WTC11 (cell line): Measurements from ENCODE around the gene SSRP1. TPM values are rescaled to one million over a fixed set of nuclear protein-coding genes. Genes with fewer than 3 reads are reported as not detected.

Experiments used
- ATAC-seq: fragments of 200-7000 bp; cut with Tn5 transposase; 2 replicates; pipeline ENCODE4 v1.10.0; 2021; ENCODE audit warnings: mild to moderate bottlenecking, moderate library complexity
- CTCF ChIA-PET: fragments of 300-600 bp; sonication (Branson Sonifier 250); formaldehyde crosslinking; loops from one replicate; lab custom pipeline; 2021; ENCODE audit warnings: antibody characterized with exemption; lab: Charles Lee
- POLR2A ChIA-PET: fragments of 350-600 bp; sonication (Branson Sonifier 250); formaldehyde crosslinking; loops from one replicate; lab custom pipeline; 2021; ENCODE audit warnings: antibody characterized with exemption; lab: Charles Lee
- DNase-seq: peaks from one replicate; pipeline ENCODE4 v3.0.0; 2021; ENCODE audit warnings: low spot score
- H3K27ac Mint-ChIP-seq: 2 replicates; pipeline ENCODE4 v1.8.0; 2021; ENCODE audit warnings: mixed read lengths
- H3K27me3 Mint-ChIP-seq: 2 replicates; pipeline ENCODE4 v1.8.0; 2021; ENCODE audit warnings: low read depth, mild to moderate bottlenecking, moderate library complexity, mixed read lengths
- H3K36me3 Mint-ChIP-seq: 2 replicates; pipeline ENCODE4 v1.8.0; 2021; ENCODE audit warnings: mixed read lengths
- H3K4me1 Mint-ChIP-seq: 2 replicates; pipeline ENCODE4 v1.8.0; 2022; ENCODE audit warnings: mixed read lengths
- H3K4me3 Mint-ChIP-seq: 2 replicates; pipeline ENCODE4 v1.8.0; 2021; ENCODE audit warnings: mild to moderate bottlenecking, moderate library complexity, mixed read lengths
- H3K9me3 Mint-ChIP-seq: 2 replicates; pipeline ENCODE4 v1.8.0; 2021; ENCODE audit warnings: mixed read lengths
- FOXK1 ChIP-seq: sonication (generic); formaldehyde crosslinking; IDR thresholded peaks from 2 replicates; pipeline ENCODE4 v1.8.0; 2022; ENCODE audit warnings: mild to moderate bottlenecking, moderate library complexity, missing genetic modification reagents
- GTF2I ChIP-seq: fragments of 250-450 bp; sonication (Bioruptor Pico); conservative IDR thresholded peaks from 2 replicates; pipeline ENCODE4 v1.4.0; 2021; ENCODE audit warnings: mild to moderate bottlenecking
- IRF2 ChIP-seq: sonication (generic); formaldehyde crosslinking; IDR thresholded peaks from 2 replicates; pipeline ENCODE4 v1.8.0; 2022; ENCODE audit warnings: low read depth, missing genetic modification reagents, borderline replicate concordance
- JUN ChIP-seq: sonication (generic); formaldehyde crosslinking; IDR thresholded peaks from 2 replicates; pipeline ENCODE4 v1.8.0; 2023; ENCODE audit warnings: mild to moderate bottlenecking, missing genetic modification reagents
- NR1H2 ChIP-seq: sonication (generic); formaldehyde crosslinking; IDR thresholded peaks from 2 replicates; pipeline ENCODE4 v1.9.0; 2021; ENCODE audit warnings: mild to moderate bottlenecking, moderate library complexity, missing genetic modification reagents
- NR3C1 ChIP-seq: sonication (generic); formaldehyde crosslinking; conservative IDR thresholded peaks from 2 replicates; pipeline ENCODE4 v1.8.1; 2023; ENCODE audit warnings: low read depth, mild to moderate bottlenecking, missing genetic modification reagents
- RELA ChIP-seq: sonication (generic); formaldehyde crosslinking; IDR thresholded peaks from 2 replicates; pipeline ENCODE4 v1.8.1; 2022; ENCODE audit warnings: missing genetic modification reagents, mild to moderate bottlenecking, borderline replicate concordance
- SMAD4 ChIP-seq: sonication (generic); formaldehyde crosslinking; IDR thresholded peaks from 2 replicates; pipeline ENCODE4 v1.8.0; 2022; ENCODE audit warnings: mild to moderate bottlenecking, missing genetic modification reagents
- SOX15 ChIP-seq: fragments of 250-450 bp; sonication (Bioruptor Pico); IDR thresholded peaks from 2 replicates; pipeline ENCODE4 v1.9.0; 2021; ENCODE audit warnings: mild to moderate bottlenecking
- TP53 ChIP-seq: sonication (generic); formaldehyde crosslinking; IDR thresholded peaks from 2 replicates; pipeline ENCODE4 v1.8.1; 2023; ENCODE audit warnings: mild to moderate bottlenecking, missing genetic modification reagents
- total RNA-seq: library from RNA; stranded (reverse); gene quantifications from 3 replicates; pipeline ENCODE4 v1.2.3, GENCODE V29; 2021
- TF ChIP-seq, protein P1 (sequence below): sonication (generic); formaldehyde crosslinking; IDR thresholded peaks from 2 replicates; pipeline ENCODE4 v1.8.1; 2022; ENCODE audit warnings: mild to moderate bottlenecking, moderate library complexity, missing genetic modification reagents
- TF ChIP-seq, protein P2 (sequence below): sonication (generic); formaldehyde crosslinking; IDR thresholded peaks from 2 replicates; pipeline ENCODE4 v1.8.0; 2022; ENCODE audit warnings: mild to moderate bottlenecking, missing genetic modification reagents
- TF ChIP-seq, protein P3 (sequence below): sonication (generic); formaldehyde crosslinking; IDR thresholded peaks from 2 replicates; pipeline ENCODE4 v1.8.0; 2022; ENCODE audit warnings: missing genetic modification reagents
- TF ChIP-seq, protein P4 (sequence below): sonication (generic); formaldehyde crosslinking; IDR thresholded peaks from 2 replicates; pipeline ENCODE4 v1.8.1; 2022; ENCODE audit warnings: missing genetic modification reagents, borderline replicate concordance
- TF ChIP-seq, protein P5 (sequence below): sonication (generic); formaldehyde crosslinking; IDR thresholded peaks from 2 replicates; pipeline ENCODE4 v1.8.1; 2023; ENCODE audit warnings: mild to moderate bottlenecking, missing genetic modification reagents
- TF ChIP-seq, protein P6 (sequence below): sonication (generic); formaldehyde crosslinking; IDR thresholded peaks from 2 replicates; pipeline ENCODE4 v1.8.1; 2022; ENCODE audit warnings: low read depth, mild to moderate bottlenecking, moderate library complexity, missing genetic modification reagents, borderline replicate concordance
- TF ChIP-seq, protein P7 (sequence below): sonication (generic); formaldehyde crosslinking; IDR thresholded peaks from 2 replicates; pipeline ENCODE4 v1.8.1; 2023; ENCODE audit warnings: mild to moderate bottlenecking, moderate library complexity, missing genetic modification reagents
- TF ChIP-seq, protein P8 (sequence below): sonication (generic); formaldehyde crosslinking; IDR thresholded peaks from 2 replicates; pipeline ENCODE4 v1.8.1; 2022; ENCODE audit warnings: mild to moderate bottlenecking, missing genetic modification reagents, moderate library complexity, borderline replicate concordance
- TF ChIP-seq, protein P9 (sequence below): fragments of 250-450 bp; sonication (Bioruptor Pico); IDR thresholded peaks from 2 replicates; pipeline ENCODE4 v1.9.0; 2021; ENCODE audit warnings: mild to moderate bottlenecking, borderline replicate concordance

SSRP1 gene
- total RNA-seq, 1 experiment from 2014 or later = 228 TPM

DNA sequence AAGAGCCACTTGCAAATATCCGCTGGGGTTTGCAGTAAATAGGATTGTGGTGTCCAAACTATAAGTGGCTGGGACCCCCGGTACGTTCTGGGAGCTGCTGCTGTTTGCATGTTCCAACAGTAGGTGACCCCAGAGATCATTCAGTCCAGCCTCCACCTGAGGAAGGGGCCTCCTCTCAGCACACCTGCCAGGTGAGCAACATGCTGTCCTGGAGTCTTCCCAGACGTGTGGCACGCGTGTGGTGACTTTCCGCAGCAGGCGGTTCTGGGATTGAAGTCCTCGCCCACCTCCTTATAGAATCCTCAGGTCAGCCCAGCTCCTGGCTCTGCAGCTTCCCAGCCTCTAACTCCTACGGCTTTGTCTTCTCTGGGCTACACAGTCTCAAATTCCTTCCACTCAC lies 9.1 kb upstream of the SSRP1 start:
- Mint-ChIP-seq H3K9me3 (no peaks in the 10 kb centered on the region), H3K36me3 (no peaks in the 10 kb centered on the region), H3K4me3 (no peak overlapping the region), H3K27ac (no peak overlapping the region), H3K27me3 (peaks cover 22% of the 10 kb centered on the region), H3K4me1 (peaks cover 33% of the 10 kb centered on the region)
- CTCF ChIA-PET = interaction anchor here (0.7 to 3.0 kb wide), 10 partner anchors 9 to 941 kb away, joined by 4 to 59 read pairs (median 14); partner anchors contain the start of genes PRG3, SSRP1 and UBE2L6
- ATAC-seq = no peak
- POLR2A ChIA-PET = no interaction called here
- no peak for DNase-seq
- TF ChIP-seq SMAD4 (CRISPR knock-in tag) (no peak), NR1H2 (CRISPR knock-in tag) (no peak), SOX15 (CRISPR knock-in tag) (no peak), TP53 (CRISPR knock-in tag) (no peak), IRF2 (CRISPR knock-in tag) (no peak), JUN (CRISPR knock-in tag) (no peak), RELA (CRISPR knock-in tag) (no peak), GTF2I (CRISPR knock-in tag) (no peak), NR3C1 (no peak), FOXK1 (CRISPR knock-in tag) (no peak)
- TF ChIP-seq, protein P1, sequence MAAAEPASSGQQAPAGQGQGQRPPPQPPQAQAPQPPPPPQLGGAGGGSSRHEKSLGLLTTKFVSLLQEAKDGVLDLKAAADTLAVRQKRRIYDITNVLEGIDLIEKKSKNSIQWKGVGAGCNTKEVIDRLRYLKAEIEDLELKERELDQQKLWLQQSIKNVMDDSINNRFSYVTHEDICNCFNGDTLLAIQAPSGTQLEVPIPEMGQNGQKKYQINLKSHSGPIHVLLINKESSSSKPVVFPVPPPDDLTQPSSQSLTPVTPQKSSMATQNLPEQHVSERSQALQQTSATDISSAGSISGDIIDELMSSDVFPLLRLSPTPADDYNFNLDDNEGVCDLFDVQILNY = no peak
- TF ChIP-seq, protein P2, sequence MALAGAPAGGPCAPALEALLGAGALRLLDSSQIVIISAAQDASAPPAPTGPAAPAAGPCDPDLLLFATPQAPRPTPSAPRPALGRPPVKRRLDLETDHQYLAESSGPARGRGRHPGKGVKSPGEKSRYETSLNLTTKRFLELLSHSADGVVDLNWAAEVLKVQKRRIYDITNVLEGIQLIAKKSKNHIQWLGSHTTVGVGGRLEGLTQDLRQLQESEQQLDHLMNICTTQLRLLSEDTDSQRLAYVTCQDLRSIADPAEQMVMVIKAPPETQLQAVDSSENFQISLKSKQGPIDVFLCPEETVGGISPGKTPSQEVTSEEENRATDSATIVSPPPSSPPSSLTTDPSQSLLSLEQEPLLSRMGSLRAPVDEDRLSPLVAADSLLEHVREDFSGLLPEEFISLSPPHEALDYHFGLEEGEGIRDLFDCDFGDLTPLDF (CRISPR knock-in tag) = no peak
- TF ChIP-seq, protein P3, sequence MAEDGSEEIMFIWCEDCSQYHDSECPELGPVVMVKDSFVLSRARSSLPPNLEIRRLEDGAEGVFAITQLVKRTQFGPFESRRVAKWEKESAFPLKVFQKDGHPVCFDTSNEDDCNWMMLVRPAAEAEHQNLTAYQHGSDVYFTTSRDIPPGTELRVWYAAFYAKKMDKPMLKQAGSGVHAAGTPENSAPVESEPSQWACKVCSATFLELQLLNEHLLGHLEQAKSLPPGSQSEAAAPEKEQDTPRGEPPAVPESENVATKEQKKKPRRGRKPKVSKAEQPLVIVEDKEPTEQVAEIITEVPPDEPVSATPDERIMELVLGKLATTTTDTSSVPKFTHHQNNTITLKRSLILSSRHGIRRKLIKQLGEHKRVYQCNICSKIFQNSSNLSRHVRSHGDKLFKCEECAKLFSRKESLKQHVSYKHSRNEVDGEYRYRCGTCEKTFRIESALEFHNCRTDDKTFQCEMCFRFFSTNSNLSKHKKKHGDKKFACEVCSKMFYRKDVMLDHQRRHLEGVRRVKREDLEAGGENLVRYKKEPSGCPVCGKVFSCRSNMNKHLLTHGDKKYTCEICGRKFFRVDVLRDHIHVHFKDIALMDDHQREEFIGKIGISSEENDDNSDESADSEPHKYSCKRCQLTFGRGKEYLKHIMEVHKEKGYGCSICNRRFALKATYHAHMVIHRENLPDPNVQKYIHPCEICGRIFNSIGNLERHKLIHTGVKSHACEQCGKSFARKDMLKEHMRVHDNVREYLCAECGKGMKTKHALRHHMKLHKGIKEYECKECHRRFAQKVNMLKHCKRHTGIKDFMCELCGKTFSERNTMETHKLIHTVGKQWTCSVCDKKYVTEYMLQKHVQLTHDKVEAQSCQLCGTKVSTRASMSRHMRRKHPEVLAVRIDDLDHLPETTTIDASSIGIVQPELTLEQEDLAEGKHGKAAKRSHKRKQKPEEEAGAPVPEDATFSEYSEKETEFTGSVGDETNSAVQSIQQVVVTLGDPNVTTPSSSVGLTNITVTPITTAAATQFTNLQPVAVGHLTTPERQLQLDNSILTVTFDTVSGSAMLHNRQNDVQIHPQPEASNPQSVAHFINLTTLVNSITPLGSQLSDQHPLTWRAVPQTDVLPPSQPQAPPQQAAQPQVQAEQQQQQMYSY (CRISPR knock-in tag) = no peak
- TF ChIP-seq, protein P4, sequence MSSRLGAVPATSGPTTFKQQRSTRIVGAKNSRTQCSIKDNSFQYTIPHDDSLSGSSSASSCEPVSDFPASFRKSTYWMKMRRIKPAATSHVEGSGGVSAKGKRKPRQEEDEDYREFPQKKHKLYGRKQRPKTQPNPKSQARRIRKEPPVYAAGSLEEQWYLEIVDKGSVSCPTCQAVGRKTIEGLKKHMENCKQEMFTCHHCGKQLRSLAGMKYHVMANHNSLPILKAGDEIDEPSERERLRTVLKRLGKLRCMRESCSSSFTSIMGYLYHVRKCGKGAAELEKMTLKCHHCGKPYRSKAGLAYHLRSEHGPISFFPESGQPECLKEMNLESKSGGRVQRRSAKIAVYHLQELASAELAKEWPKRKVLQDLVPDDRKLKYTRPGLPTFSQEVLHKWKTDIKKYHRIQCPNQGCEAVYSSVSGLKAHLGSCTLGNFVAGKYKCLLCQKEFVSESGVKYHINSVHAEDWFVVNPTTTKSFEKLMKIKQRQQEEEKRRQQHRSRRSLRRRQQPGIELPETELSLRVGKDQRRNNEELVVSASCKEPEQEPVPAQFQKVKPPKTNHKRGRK = no peak
- TF ChIP-seq, protein P5, sequence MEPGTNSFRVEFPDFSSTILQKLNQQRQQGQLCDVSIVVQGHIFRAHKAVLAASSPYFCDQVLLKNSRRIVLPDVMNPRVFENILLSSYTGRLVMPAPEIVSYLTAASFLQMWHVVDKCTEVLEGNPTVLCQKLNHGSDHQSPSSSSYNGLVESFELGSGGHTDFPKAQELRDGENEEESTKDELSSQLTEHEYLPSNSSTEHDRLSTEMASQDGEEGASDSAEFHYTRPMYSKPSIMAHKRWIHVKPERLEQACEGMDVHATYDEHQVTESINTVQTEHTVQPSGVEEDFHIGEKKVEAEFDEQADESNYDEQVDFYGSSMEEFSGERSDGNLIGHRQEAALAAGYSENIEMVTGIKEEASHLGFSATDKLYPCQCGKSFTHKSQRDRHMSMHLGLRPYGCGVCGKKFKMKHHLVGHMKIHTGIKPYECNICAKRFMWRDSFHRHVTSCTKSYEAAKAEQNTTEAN (CRISPR knock-in tag) = no peak
- TF ChIP-seq, protein P6, sequence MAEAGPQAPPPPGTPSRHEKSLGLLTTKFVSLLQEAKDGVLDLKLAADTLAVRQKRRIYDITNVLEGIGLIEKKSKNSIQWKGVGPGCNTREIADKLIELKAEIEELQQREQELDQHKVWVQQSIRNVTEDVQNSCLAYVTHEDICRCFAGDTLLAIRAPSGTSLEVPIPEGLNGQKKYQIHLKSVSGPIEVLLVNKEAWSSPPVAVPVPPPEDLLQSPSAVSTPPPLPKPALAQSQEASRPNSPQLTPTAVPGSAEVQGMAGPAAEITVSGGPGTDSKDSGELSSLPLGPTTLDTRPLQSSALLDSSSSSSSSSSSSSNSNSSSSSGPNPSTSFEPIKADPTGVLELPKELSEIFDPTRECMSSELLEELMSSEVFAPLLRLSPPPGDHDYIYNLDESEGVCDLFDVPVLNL (CRISPR knock-in tag) = no peak
- TF ChIP-seq, protein P7, sequence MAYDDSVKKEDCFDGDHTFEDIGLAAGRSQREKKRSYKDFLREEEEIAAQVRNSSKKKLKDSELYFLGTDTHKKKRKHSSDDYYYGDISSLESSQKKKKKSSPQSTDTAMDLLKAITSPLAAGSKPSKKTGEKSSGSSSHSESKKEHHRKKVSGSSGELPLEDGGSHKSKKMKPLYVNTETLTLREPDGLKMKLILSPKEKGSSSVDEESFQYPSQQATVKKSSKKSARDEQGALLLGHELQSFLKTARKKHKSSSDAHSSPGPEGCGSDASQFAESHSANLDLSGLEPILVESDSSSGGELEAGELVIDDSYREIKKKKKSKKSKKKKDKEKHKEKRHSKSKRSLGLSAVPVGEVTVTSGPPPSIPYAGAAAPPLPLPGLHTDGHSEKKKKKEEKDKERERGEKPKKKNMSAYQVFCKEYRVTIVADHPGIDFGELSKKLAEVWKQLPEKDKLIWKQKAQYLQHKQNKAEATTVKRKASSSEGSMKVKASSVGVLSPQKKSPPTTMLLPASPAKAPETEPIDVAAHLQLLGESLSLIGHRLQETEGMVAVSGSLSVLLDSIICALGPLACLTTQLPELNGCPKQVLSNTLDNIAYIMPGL (CRISPR knock-in tag) = no peak
- TF ChIP-seq, protein P8, sequence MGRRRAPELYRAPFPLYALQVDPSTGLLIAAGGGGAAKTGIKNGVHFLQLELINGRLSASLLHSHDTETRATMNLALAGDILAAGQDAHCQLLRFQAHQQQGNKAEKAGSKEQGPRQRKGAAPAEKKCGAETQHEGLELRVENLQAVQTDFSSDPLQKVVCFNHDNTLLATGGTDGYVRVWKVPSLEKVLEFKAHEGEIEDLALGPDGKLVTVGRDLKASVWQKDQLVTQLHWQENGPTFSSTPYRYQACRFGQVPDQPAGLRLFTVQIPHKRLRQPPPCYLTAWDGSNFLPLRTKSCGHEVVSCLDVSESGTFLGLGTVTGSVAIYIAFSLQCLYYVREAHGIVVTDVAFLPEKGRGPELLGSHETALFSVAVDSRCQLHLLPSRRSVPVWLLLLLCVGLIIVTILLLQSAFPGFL (CRISPR knock-in tag) = no peak
- TF ChIP-seq, protein P9, sequence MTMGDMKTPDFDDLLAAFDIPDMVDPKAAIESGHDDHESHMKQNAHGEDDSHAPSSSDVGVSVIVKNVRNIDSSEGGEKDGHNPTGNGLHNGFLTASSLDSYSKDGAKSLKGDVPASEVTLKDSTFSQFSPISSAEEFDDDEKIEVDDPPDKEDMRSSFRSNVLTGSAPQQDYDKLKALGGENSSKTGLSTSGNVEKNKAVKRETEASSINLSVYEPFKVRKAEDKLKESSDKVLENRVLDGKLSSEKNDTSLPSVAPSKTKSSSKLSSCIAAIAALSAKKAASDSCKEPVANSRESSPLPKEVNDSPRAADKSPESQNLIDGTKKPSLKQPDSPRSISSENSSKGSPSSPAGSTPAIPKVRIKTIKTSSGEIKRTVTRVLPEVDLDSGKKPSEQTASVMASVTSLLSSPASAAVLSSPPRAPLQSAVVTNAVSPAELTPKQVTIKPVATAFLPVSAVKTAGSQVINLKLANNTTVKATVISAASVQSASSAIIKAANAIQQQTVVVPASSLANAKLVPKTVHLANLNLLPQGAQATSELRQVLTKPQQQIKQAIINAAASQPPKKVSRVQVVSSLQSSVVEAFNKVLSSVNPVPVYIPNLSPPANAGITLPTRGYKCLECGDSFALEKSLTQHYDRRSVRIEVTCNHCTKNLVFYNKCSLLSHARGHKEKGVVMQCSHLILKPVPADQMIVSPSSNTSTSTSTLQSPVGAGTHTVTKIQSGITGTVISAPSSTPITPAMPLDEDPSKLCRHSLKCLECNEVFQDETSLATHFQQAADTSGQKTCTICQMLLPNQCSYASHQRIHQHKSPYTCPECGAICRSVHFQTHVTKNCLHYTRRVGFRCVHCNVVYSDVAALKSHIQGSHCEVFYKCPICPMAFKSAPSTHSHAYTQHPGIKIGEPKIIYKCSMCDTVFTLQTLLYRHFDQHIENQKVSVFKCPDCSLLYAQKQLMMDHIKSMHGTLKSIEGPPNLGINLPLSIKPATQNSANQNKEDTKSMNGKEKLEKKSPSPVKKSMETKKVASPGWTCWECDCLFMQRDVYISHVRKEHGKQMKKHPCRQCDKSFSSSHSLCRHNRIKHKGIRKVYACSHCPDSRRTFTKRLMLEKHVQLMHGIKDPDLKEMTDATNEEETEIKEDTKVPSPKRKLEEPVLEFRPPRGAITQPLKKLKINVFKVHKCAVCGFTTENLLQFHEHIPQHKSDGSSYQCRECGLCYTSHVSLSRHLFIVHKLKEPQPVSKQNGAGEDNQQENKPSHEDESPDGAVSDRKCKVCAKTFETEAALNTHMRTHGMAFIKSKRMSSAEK (CRISPR knock-in tag) = no peak
